WTC11 (cell line): ENCODE data around the gene ZNF438. TPM values are rescaled to one million over a fixed set of nuclear protein-coding genes. Genes with fewer than 3 reads are reported as not detected.
"Not testable (repeated sequence)": the region's sequence is repeated elsewhere in the genome, so short reads cannot be mapped to it uniquely, and the experiment has no call there.

Experiments used
- ATAC-seq: fragments of 200-7000 bp; cut with Tn5 transposase; 2 replicates; pipeline ENCODE4 v1.10.0; 2021; ENCODE audit warnings: mild to moderate bottlenecking, moderate library complexity
- CTCF ChIA-PET: fragments of 300-600 bp; sonication (Branson Sonifier 250); formaldehyde crosslinking; loops from one replicate; lab custom pipeline; 2021; ENCODE audit warnings: antibody characterized with exemption; lab: Charles Lee
- POLR2A ChIA-PET: fragments of 350-600 bp; sonication (Branson Sonifier 250); formaldehyde crosslinking; loops from one replicate; lab custom pipeline; 2021; ENCODE audit warnings: antibody characterized with exemption; lab: Charles Lee
- DNase-seq: peaks from one replicate; pipeline ENCODE4 v3.0.0; 2021; ENCODE audit warnings: low spot score
- H3K27ac Mint-ChIP-seq: 2 replicates; pipeline ENCODE4 v1.8.0; 2021; ENCODE audit warnings: mixed read lengths
- H3K27me3 Mint-ChIP-seq: 2 replicates; pipeline ENCODE4 v1.8.0; 2021; ENCODE audit warnings: low read depth, mild to moderate bottlenecking, moderate library complexity, mixed read lengths
- H3K36me3 Mint-ChIP-seq: 2 replicates; pipeline ENCODE4 v1.8.0; 2021; ENCODE audit warnings: mixed read lengths
- H3K4me1 Mint-ChIP-seq: 2 replicates; pipeline ENCODE4 v1.8.0; 2022; ENCODE audit warnings: mixed read lengths
- H3K4me3 Mint-ChIP-seq: 2 replicates; pipeline ENCODE4 v1.8.0; 2021; ENCODE audit warnings: mild to moderate bottlenecking, moderate library complexity, mixed read lengths
- H3K9me3 Mint-ChIP-seq: 2 replicates; pipeline ENCODE4 v1.8.0; 2021; ENCODE audit warnings: mixed read lengths
- AFF4 ChIP-seq: sonication (generic); formaldehyde crosslinking; IDR thresholded peaks from 2 replicates; pipeline ENCODE4 v1.8.1; 2023; ENCODE audit warnings: mild to moderate bottlenecking, missing genetic modification reagents, borderline replicate concordance
- CDX4 ChIP-seq: fragments of 250-450 bp; sonication (Bioruptor Pico); IDR thresholded peaks from 2 replicates; pipeline ENCODE4 v1.9.0; 2021; ENCODE audit warnings: moderate library complexity, mild to moderate bottlenecking, inconsistent platforms, borderline replicate concordance
- CREM ChIP-seq: sonication (generic); formaldehyde crosslinking; IDR thresholded peaks from 2 replicates; pipeline ENCODE4 v1.8.1; 2022; ENCODE audit warnings: mild to moderate bottlenecking, missing genetic modification reagents, moderate library complexity
- CTCF ChIP-seq: fragments of 200-600 bp; IDR thresholded peaks from 2 replicates; pipeline ENCODE4 v1.8.0; 2022; ENCODE audit warnings: antibody characterized with exemption
- E2F4 ChIP-seq: sonication (generic); formaldehyde crosslinking; IDR thresholded peaks from 2 replicates; pipeline ENCODE4 v1.8.1; 2022; ENCODE audit warnings: low read depth, mild to moderate bottlenecking, moderate library complexity, missing genetic modification reagents, borderline replicate concordance
- ERG ChIP-seq: fragments of 250-450 bp; sonication (Bioruptor Pico); IDR thresholded peaks from 2 replicates; pipeline ENCODE4 v1.8.0; 2021; ENCODE audit warnings: mild to moderate bottlenecking
- ESRRA ChIP-seq: sonication (generic); formaldehyde crosslinking; IDR thresholded peaks from 2 replicates; pipeline ENCODE4 v1.8.1; 2022; ENCODE audit warnings: mild to moderate bottlenecking, missing genetic modification reagents, borderline replicate concordance
- ETV6 ChIP-seq: sonication (generic); formaldehyde crosslinking; IDR thresholded peaks from 2 replicates; pipeline ENCODE4 v1.8.1; 2022; ENCODE audit warnings: mild to moderate bottlenecking, missing genetic modification reagents
- FOXP1 ChIP-seq: sonication (generic); formaldehyde crosslinking; IDR thresholded peaks from 2 replicates; pipeline ENCODE4 v1.8.0; 2022; ENCODE audit warnings: missing genetic modification reagents, mild to moderate bottlenecking, moderate library complexity, borderline replicate concordance
- GRHL2 ChIP-seq: fragments of 250-450 bp; sonication (Bioruptor Pico); IDR thresholded peaks from 2 replicates; pipeline ENCODE4 v1.8.0; 2022; ENCODE audit warnings: mild to moderate bottlenecking, moderate library complexity; ENCODE audit not compliant: insufficient replicate concordance, severe bottlenecking
- JAZF1 ChIP-seq: fragments of 250-450 bp; sonication (Bioruptor Pico); IDR thresholded peaks from 2 replicates; pipeline ENCODE4 v1.9.0; 2021; ENCODE audit warnings: moderate library complexity, mild to moderate bottlenecking, inconsistent platforms
- KAT7 ChIP-seq: sonication (generic); formaldehyde crosslinking; IDR thresholded peaks from 2 replicates; pipeline ENCODE4 v1.8.1; 2023; ENCODE audit warnings: missing genetic modification reagents, mild to moderate bottlenecking, borderline replicate concordance
- MLX ChIP-seq: sonication (generic); formaldehyde crosslinking; IDR thresholded peaks from 2 replicates; pipeline ENCODE4 v1.8.1; 2023; ENCODE audit warnings: mild to moderate bottlenecking, missing genetic modification reagents, moderate library complexity
- SP1 ChIP-seq: sonication (generic); formaldehyde crosslinking; conservative IDR thresholded peaks from 2 replicates; pipeline ENCODE4 v1.8.1; 2022; ENCODE audit warnings: missing genetic modification reagents
- USF2 ChIP-seq: sonication (generic); formaldehyde crosslinking; IDR thresholded peaks from 2 replicates; pipeline ENCODE4 v1.8.1; 2023; ENCODE audit warnings: mild to moderate bottlenecking, missing genetic modification reagents, moderate library complexity
- ZNF416 ChIP-seq: fragments of 250-450 bp; sonication (Bioruptor Pico); IDR thresholded peaks from 2 replicates; pipeline ENCODE4 v1.9.0; 2021; ENCODE audit warnings: mild to moderate bottlenecking, inconsistent platforms
- ZNF671 ChIP-seq: fragments of 250-450 bp; sonication (Bioruptor Pico); IDR thresholded peaks from 2 replicates; pipeline ENCODE4 v1.8.0; 2021; ENCODE audit warnings: mild to moderate bottlenecking
- total RNA-seq: library from RNA; stranded (reverse); gene quantifications from 3 replicates; pipeline ENCODE4 v1.2.3, GENCODE V29; 2021

ZNF438 gene
- total RNA-seq, 1 experiment from 2014 or later, result 1.9 TPM

GRCh38 chr10:30929901-30930520 is 101.7 kb downstream of the ZNF438 start:
- Mint-ChIP-seq H3K36me3 (peaks cover 35% of the 10 kb centered on the region), H3K4me1 (no peaks in the 10 kb centered on the region), H3K9me3 (peaks cover 46% of the 10 kb centered on the region), H3K27ac (no peak overlapping the region), H3K27me3 (0 out of 2 replicates have a peak, but pooled peaks cover 3% of the 10 kb centered on the region), H3K4me3 (no peak overlapping the region)
- ATAC-seq (no peak), DNase-seq (no peak)
- TF ChIP-seq CDX4 (CRISPR knock-in tag) (no peak), USF2 (CRISPR knock-in tag) (no peak), ESRRA (CRISPR knock-in tag) (no peak), ETV6 (no peak)
- POLR2A ChIA-PET, result no interaction called here
- CTCF ChIA-PET, result no interaction called here

- ATAC-seq, DNase-seq, H3K27me3 Mint-ChIP-seq, H3K4me3 Mint-ChIP-seq, H3K4me1 Mint-ChIP-seq, CTCF ChIA-PET, H3K27ac Mint-ChIP-seq, POLR2A ChIA-PET: not testable (repeated sequence)
- H3K9me3 Mint-ChIP-seq, result peaks cover 47% of the 10 kb centered on the region
- H3K36me3 Mint-ChIP-seq, result peaks cover 39% of the 10 kb centered on the region
These were observed 102.3 kb downstream of the ZNF438 start for GRCh38 chr10:30929311-30929729.

- ATAC-seq (no peak), DNase-seq (no peak)
- Mint-ChIP-seq H3K36me3 (peaks cover 43% of the 10 kb centered on the region), H3K4me1 (no peaks in the 10 kb centered on the region), H3K4me3 (no peak overlapping the region), H3K9me3 (peaks cover 51% of the 10 kb centered on the region), H3K27me3 (0 out of 2 replicates have a peak, but pooled peaks cover 3% of the 10 kb centered on the region), H3K27ac (no peak overlapping the region)
- TF ChIP-seq ERG (CRISPR knock-in tag), result no peak
- TF ChIP-seq GRHL2 (CRISPR knock-in tag), result no peak
- no peak for TF ChIP-seq ZNF671 (CRISPR knock-in tag)
- no peak for TF ChIP-seq ESRRA (CRISPR knock-in tag)
- TF ChIP-seq AFF4 (CRISPR knock-in tag), result no peak
- no peak for TF ChIP-seq ZNF416 (CRISPR knock-in tag)
- ChIA-PET POLR2A (no interaction called here), CTCF (no interaction called here)
These were observed 102.9 kb downstream of the ZNF438 start for GRCh38 chr10:30928742-30929141.

GRCh38 chr10:30918651-30919050 is 113.0 kb downstream of the ZNF438 start:
- H3K9me3 Mint-ChIP-seq, result peaks cover 8% of the 10 kb centered on the region; the same call in 1 of the 2 replicates
- H3K27ac Mint-ChIP-seq, result no peak overlapping the region
- H3K36me3 Mint-ChIP-seq, result 0 out of 2 replicates have a peak, but pooled peaks cover 7% of the 10 kb centered on the region
- no peak overlapping the region for H3K4me3 Mint-ChIP-seq
- peaks cover 4% of the 10 kb centered on the region; the same call in 1 of the 2 replicates for H3K4me1 Mint-ChIP-seq
- ChIA-PET CTCF (no interaction called here), POLR2A (no interaction called here)
- DNase-seq, result no peak
- no peak for ATAC-seq
- no peaks in the 10 kb centered on the region for H3K27me3 Mint-ChIP-seq
- TF ChIP-seq SP1, result no peak
- no peak for TF ChIP-seq CTCF
- TF ChIP-seq ZNF416 (CRISPR knock-in tag), result no peak
- TF ChIP-seq CREM (CRISPR knock-in tag), result no peak
- TF ChIP-seq E2F4, result no peak
- no peak for TF ChIP-seq KAT7 (CRISPR knock-in tag)
- TF ChIP-seq MLX (CRISPR knock-in tag), result no peak
- TF ChIP-seq JAZF1 (CRISPR knock-in tag), result no peak
- no peak for TF ChIP-seq FOXP1 (CRISPR knock-in tag)
